Measurements from ENCODE around the gene NHSL2. TPM values are rescaled to one million over a fixed set of nuclear protein-coding genes. Genes with fewer than 3 reads are reported as not detected.

NHSL2 gene
- total and polyA plus RNA-seq, 7 experiments from 2014 or later: 0.18 to 17.0 (median 0.54) TPM

DNA sequence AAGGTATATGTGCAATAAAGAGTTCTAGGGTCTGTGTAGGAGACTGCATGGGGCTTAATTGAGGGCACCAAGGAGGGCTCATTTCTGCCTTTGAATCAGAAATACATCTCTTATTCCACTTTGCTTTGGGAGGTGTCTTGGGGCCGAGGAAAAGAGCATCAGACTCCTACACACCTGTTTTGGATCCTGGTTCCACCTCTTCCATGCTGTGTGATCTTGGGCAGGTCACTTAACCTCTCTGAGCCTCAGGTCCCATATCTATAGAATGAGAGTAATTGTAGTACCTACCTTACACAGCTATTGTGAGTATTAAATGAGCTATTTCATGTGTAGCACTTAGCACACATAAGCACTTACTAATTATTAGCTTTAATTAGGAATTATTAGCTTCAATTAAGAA, 120.5 kb downstream of the NHSL2 start:
- no peak overlapping the region for H3K27ac ChIP-seq (ENCODE audit: low read depth, low read length)
- intact Hi-C loops (cut with micrococcal nuclease): no loop called here
- H3K4me1 ChIP-seq (ENCODE audit: control insufficient read depth in 2 of 2, insufficient read depth in 2 of 2, low read length in 2 of 2): peaks cover 0 to 3% of the 10 kb centered on the region in 2 donors
- H3K27me3 ChIP-seq (ENCODE audit: control insufficient read depth in 2 of 2, insufficient read depth in 2 of 2, low read length in 2 of 2): no peaks in the 10 kb centered on the region
- Mint-ChIP-seq H3K27ac (no peak overlapping the region), H3K9me3 (no peaks in the 10 kb centered on the region), H3K4me3 (no peak overlapping the region), H3K4me1 (peaks cover 0 to 2% (median 0%) of the 10 kb centered on the region in 7 donors), H3K27me3 (peaks cover 0 to 12% (median 0%) of the 10 kb centered on the region in 5 donors), H3K36me3 (no peaks in the 10 kb centered on the region)
- H3K4me3 ChIP-seq (ENCODE audit: low read length): no peak overlapping the region
- ChIA-PET CTCF (no interaction called here), POLR2A (interaction anchor here (0.7 kb wide), 1 partner anchor 101 kb away, joined by 5 read pairs; no protein-coding TSS in a partner anchor)
- no peak for DNase-seq
- no peaks in the 10 kb centered on the region for H3K9me3 ChIP-seq (ENCODE audit: control insufficient read depth in 2 of 3, low read length in 3 of 3)
- no peaks in the 10 kb centered on the region for H3K36me3 ChIP-seq (ENCODE audit: control insufficient read depth in 2 of 3, insufficient read depth in 3 of 3, low read length in 3 of 3)
- no peak for ATAC-seq

DNA sequence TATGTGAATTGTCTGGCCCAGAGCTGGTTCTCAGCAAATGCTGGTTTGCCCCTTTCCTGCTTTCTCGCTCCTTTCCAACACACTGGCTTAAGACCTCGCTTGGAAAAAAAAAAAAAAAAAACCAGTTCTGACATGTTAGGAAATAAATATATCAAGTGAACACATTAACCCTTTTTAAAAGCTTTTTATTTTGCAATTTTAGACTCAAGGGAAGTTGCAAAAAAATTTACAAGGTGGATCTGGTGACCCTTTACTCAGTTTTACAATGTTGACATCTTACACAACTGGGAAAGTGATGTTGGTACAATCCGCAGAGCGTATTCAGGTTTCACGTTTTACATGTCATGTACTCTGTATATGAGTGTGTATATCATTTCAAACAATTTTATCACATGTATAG, 121.0 kb downstream of the NHSL2 start:
- H3K9me3 Mint-ChIP-seq: peaks cover 0 to 4% (median 3%) of the 10 kb centered on the region in 11 donors
- H3K36me3 Mint-ChIP-seq: peaks cover 0 to 3% (median 0%) of the 10 kb centered on the region in 5 donors
- H3K9me3 ChIP-seq (ENCODE audit: control insufficient read depth in 2 of 3, low read length in 3 of 3): no peaks in the 10 kb centered on the region
- H3K4me1 ChIP-seq (ENCODE audit: control insufficient read depth in 2 of 2, insufficient read depth in 2 of 2, low read length in 2 of 2): peaks cover 0 to 2% of the 10 kb centered on the region in 2 donors
- ChIA-PET CTCF (no interaction called here), POLR2A (interaction anchor here (0.7 kb wide), 1 partner anchor 101 kb away, joined by 5 read pairs; no protein-coding TSS in a partner anchor)
- DNase-seq (no peak), ATAC-seq (no peak)
- no peaks in the 10 kb centered on the region for H3K36me3 ChIP-seq (ENCODE audit: control insufficient read depth in 2 of 3, insufficient read depth in 3 of 3, low read length in 3 of 3)
- H3K27me3 Mint-ChIP-seq: peaks cover 0 to 13% (median 0%) of the 10 kb centered on the region in 5 donors
- no peak overlapping the region for H3K27ac ChIP-seq (ENCODE audit: low read depth, low read length)
- H3K27me3 ChIP-seq (ENCODE audit: control insufficient read depth in 2 of 2, insufficient read depth in 2 of 2, low read length in 2 of 2): no peaks in the 10 kb centered on the region
- no peak overlapping the region for H3K27ac Mint-ChIP-seq
- H3K4me3 ChIP-seq (ENCODE audit: low read length): no peak overlapping the region
- intact Hi-C loops (cut with micrococcal nuclease): no loop called here
- H3K4me3 Mint-ChIP-seq: no peak overlapping the region
- H3K4me1 Mint-ChIP-seq: peaks cover 0 to under 1% (median 0%) of the 10 kb centered on the region in 7 donors

GRCh38 chrX:72037601-72038000, 127.0 kb downstream of the NHSL2 start:
- POLR2A ChIA-PET: no interaction called here
- peaks cover 0 to 5% (median 3%) of the 10 kb centered on the region in 5 donors for H3K36me3 Mint-ChIP-seq

GRCh38 chrX:72038016-72038415, 127.4 kb downstream of the NHSL2 start:
- Mint-ChIP-seq H3K4me1 (peaks cover 0 to 3% (median 0%) of the 10 kb centered on the region in 7 donors), H3K27ac (no peak overlapping the region), H3K4me3 (no peak overlapping the region), H3K27me3 (peaks cover 0 to 23% (median 0%) of the 10 kb centered on the region in 5 donors), H3K9me3 (peaks cover 0 to 8% (median 6%) of the 10 kb centered on the region in 11 donors), H3K36me3 (peaks cover 0 to 5% (median 3%) of the 10 kb centered on the region in 5 donors)
- Histone ChIP-seq H3K4me1 (ENCODE audit: control insufficient read depth in 2 of 2, insufficient read depth in 2 of 2, low read length in 2 of 2) (no peaks in the 10 kb centered on the region), H3K4me3 (ENCODE audit: low read length) (no peak overlapping the region), H3K27me3 (ENCODE audit: control insufficient read depth in 2 of 2, insufficient read depth in 2 of 2, low read length in 2 of 2) (no peaks in the 10 kb centered on the region), H3K27ac (ENCODE audit: low read depth, low read length) (no peak overlapping the region), H3K36me3 (ENCODE audit: control insufficient read depth in 2 of 3, insufficient read depth in 3 of 3, low read length in 3 of 3) (no peaks in the 10 kb centered on the region), H3K9me3 (ENCODE audit: control insufficient read depth in 2 of 3, low read length in 3 of 3) (no peaks in the 10 kb centered on the region)
- DNase-seq (no peak), ATAC-seq (no peak)
- intact Hi-C loops (cut with micrococcal nuclease): no loop called here
- ChIA-PET POLR2A (no interaction called here), CTCF (no interaction called here)

More at GRCh38 chrX:72037601-72038000, 127.0 kb downstream of the NHSL2 start:
- no peaks in the 10 kb centered on the region for H3K36me3 ChIP-seq (ENCODE audit: control insufficient read depth in 2 of 3, insufficient read depth in 3 of 3, low read length in 3 of 3)
- H3K4me3 Mint-ChIP-seq: no peak overlapping the region
- intact Hi-C loops (cut with micrococcal nuclease): no loop called here
- peaks cover 0 to 3% (median 0%) of the 10 kb centered on the region in 7 donors for H3K4me1 Mint-ChIP-seq
- no peaks in the 10 kb centered on the region for H3K27me3 ChIP-seq (ENCODE audit: control insufficient read depth in 2 of 2, insufficient read depth in 2 of 2, low read length in 2 of 2)
- no peak overlapping the region for H3K27ac ChIP-seq (ENCODE audit: low read depth, low read length)
- no peak overlapping the region for H3K4me3 ChIP-seq (ENCODE audit: low read length)
- no peaks in the 10 kb centered on the region for H3K4me1 ChIP-seq (ENCODE audit: control insufficient read depth in 2 of 2, insufficient read depth in 2 of 2, low read length in 2 of 2)
- DNase-seq (no peak), ATAC-seq (no peak)
- H3K27me3 Mint-ChIP-seq: peaks cover 0 to 23% (median 0%) of the 10 kb centered on the region in 5 donors
- no peaks in the 10 kb centered on the region for H3K9me3 ChIP-seq (ENCODE audit: control insufficient read depth in 2 of 3, low read length in 3 of 3)
- H3K27ac Mint-ChIP-seq: no peak overlapping the region
- H3K9me3 Mint-ChIP-seq: peaks cover 0 to 8% (median 6%) of the 10 kb centered on the region in 11 donors
- CTCF ChIA-PET: no interaction called here

DNA sequence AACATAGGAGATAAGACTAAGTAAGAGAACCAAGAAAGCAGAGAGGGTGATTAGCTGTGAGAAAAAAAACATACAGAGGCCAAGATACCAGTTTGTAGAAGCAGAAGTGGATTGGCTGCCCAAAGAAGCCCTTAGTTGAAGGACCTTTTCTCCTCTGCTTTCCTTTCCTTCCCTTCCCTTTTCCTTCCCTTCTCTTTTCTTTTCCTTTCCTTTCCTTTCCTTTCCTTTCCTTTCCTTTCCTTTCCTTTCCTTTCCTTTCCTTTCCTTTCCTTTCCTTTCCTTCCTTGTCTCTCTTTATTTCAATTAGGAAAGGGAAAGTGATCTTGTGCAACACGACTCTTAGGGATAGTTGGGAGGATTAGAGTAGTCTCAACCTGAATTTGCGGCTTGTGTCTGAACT, 128.2 kb downstream of the NHSL2 start:
- intact Hi-C loops (cut with micrococcal nuclease): no loop called here
- peaks cover 0 to 5% (median 3%) of the 10 kb centered on the region in 5 donors for H3K36me3 Mint-ChIP-seq
- no peaks in the 10 kb centered on the region for H3K27me3 ChIP-seq (ENCODE audit: control insufficient read depth in 2 of 2, insufficient read depth in 2 of 2, low read length in 2 of 2)
- CTCF ChIA-PET: no interaction called here
- no peak overlapping the region for H3K4me3 Mint-ChIP-seq
- H3K4me3 ChIP-seq (ENCODE audit: low read length): no peak overlapping the region
- ATAC-seq: no peak
- peaks cover 0 to 28% (median 0%) of the 10 kb centered on the region in 5 donors for H3K27me3 Mint-ChIP-seq
- H3K27ac Mint-ChIP-seq: no peak overlapping the region
- H3K4me1 ChIP-seq (ENCODE audit: control insufficient read depth in 2 of 2, insufficient read depth in 2 of 2, low read length in 2 of 2): no peaks in the 10 kb centered on the region
- H3K36me3 ChIP-seq (ENCODE audit: control insufficient read depth in 2 of 3, insufficient read depth in 3 of 3, low read length in 3 of 3): no peaks in the 10 kb centered on the region
- H3K27ac ChIP-seq (ENCODE audit: low read depth, low read length): no peak overlapping the region
- no peaks in the 10 kb centered on the region for H3K9me3 ChIP-seq (ENCODE audit: control insufficient read depth in 2 of 3, low read length in 3 of 3)
- H3K4me1 Mint-ChIP-seq: peaks cover 0 to 4% (median 0%) of the 10 kb centered on the region in 7 donors
- POLR2A ChIA-PET: no interaction called here
- peaks cover 0 to 8% (median 6%) of the 10 kb centered on the region in 11 donors for H3K9me3 Mint-ChIP-seq
- DNase-seq: no peak

DNA sequence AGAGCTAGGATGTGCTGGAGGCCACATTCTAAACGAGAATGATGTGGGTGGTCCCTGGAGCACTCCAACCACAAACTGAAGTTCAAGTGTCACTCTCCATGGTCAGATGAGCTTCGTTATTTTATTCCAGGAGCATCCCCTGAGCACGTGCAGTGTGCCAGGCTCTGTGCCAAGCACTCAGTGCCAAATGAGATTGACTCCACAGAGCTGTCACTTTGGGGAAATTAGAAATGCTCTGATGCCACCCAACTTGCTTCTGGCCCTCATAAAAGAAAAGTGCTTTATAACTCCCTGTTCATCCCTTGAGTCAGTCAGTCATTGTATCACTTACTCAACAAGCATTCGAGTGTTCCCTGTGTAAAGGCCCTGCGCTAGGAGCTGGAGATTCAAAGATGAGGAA, 129.9 kb downstream of the NHSL2 start:
- Mint-ChIP-seq H3K36me3 (peaks cover 0 to 5% (median 3%) of the 10 kb centered on the region in 5 donors), H3K9me3 (peaks cover 0 to 8% (median 6%) of the 10 kb centered on the region in 11 donors), H3K27ac (no peak overlapping the region), H3K27me3 (peaks cover 0 to 27% (median 0%) of the 10 kb centered on the region in 5 donors), H3K4me1 (peaks cover 0 to 6% (median 0%) of the 10 kb centered on the region in 7 donors), H3K4me3 (no peak overlapping the region)
- ChIA-PET POLR2A (no interaction called here), CTCF (no interaction called here)
- ATAC-seq (no peak), DNase-seq (no peak)
- H3K9me3 ChIP-seq (ENCODE audit: control insufficient read depth in 2 of 3, low read length in 3 of 3): no peaks in the 10 kb centered on the region
- no peaks in the 10 kb centered on the region for H3K27me3 ChIP-seq (ENCODE audit: control insufficient read depth in 2 of 2, insufficient read depth in 2 of 2, low read length in 2 of 2)
- no peak overlapping the region for H3K27ac ChIP-seq (ENCODE audit: low read depth, low read length)
- intact Hi-C loops (cut with micrococcal nuclease): no loop called here
- no peaks in the 10 kb centered on the region for H3K36me3 ChIP-seq (ENCODE audit: control insufficient read depth in 2 of 3, insufficient read depth in 3 of 3, low read length in 3 of 3)
- H3K4me3 ChIP-seq (ENCODE audit: low read length): no peak overlapping the region
- H3K4me1 ChIP-seq (ENCODE audit: control insufficient read depth in 2 of 2, insufficient read depth in 2 of 2, low read length in 2 of 2): no peaks in the 10 kb centered on the region

DNA sequence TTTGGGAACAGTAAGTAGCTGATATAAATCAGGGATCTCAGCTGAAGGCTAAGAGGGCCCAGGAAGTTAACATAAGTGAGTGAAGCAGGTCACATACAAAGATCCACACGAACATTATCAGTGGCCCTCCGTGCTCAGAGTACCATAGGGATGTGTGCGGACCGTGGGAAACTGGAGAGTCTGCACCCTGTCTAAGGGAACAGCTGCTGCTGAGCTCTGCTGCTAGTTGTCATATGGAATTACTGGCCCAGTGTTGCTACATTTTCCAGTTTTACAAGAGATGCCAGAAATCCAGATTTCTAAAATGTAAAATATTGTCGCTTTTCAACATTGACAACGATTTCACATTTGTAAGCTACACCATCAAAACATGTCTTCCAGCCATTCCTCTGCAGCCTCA, 130.5 kb downstream of the NHSL2 start:
- CTCF ChIA-PET: no interaction called here

More for the DNA sequence above, 130.5 kb downstream of the NHSL2 start:
- Mint-ChIP-seq H3K36me3 (peaks cover 0 to 5% (median 3%) of the 10 kb centered on the region in 5 donors), H3K4me1 (peaks cover 0 to 9% (median 4%) of the 10 kb centered on the region in 7 donors), H3K4me3 (no peak overlapping the region), H3K27me3 (peaks cover 0 to 27% (median 0%) of the 10 kb centered on the region in 5 donors), H3K27ac (no peak overlapping the region), H3K9me3 (peaks cover 0 to 8% (median 6%) of the 10 kb centered on the region in 11 donors)
- Histone ChIP-seq H3K4me3 (ENCODE audit: low read length) (no peak overlapping the region), H3K27me3 (ENCODE audit: control insufficient read depth in 2 of 2, insufficient read depth in 2 of 2, low read length in 2 of 2) (no peaks in the 10 kb centered on the region), H3K27ac (ENCODE audit: low read depth, low read length) (no peak overlapping the region), H3K36me3 (ENCODE audit: control insufficient read depth in 2 of 3, insufficient read depth in 3 of 3, low read length in 3 of 3) (no peaks in the 10 kb centered on the region), H3K4me1 (ENCODE audit: control insufficient read depth in 2 of 2, insufficient read depth in 2 of 2, low read length in 2 of 2) (peaks cover 0 to 6% of the 10 kb centered on the region in 2 donors), H3K9me3 (ENCODE audit: control insufficient read depth in 2 of 3, low read length in 3 of 3) (no peaks in the 10 kb centered on the region)
- POLR2A ChIA-PET: no interaction called here
- no peak for ATAC-seq
- intact Hi-C loops (cut with micrococcal nuclease): no loop called here
- no peak for DNase-seq
